Measurements from ENCODE around the gene PAN3.
A peak's percentile ranks its signal among the peaks of the same experiment; 100 is the strongest.
"Not testable (repeated sequence)": the region's sequence is repeated elsewhere in the genome, so short reads cannot be mapped to it uniquely, and the experiment has no call there.

Gene PAN3

GRCh38 chr13:28138012-28138755 is at the start of gene PAN3:
TSS of gene PAN3 (plus strand) at chr13:28138545. CDS start at chr13:28138658, 113 bp downstream.
- DNase-seq: peak; percentile 58

GRCh38 chr13:28089065-28089464 is 49.3 kb upstream of the PAN3 start:
- no peak for DNase-seq

- no peak for DNase-seq
These were observed 45.9 kb upstream of the PAN3 start for GRCh38 chr13:28092431-28092830.

GRCh38 chr13:28093881-28094280 is 44.5 kb upstream of the PAN3 start:
- no peak for DNase-seq

- no peak for DNase-seq
These were observed 44.0 kb upstream of the PAN3 start for GRCh38 chr13:28094306-28094705.

GRCh38 chr13:28097503-28097902 is 40.8 kb upstream of the PAN3 start:
- no peak for DNase-seq

- no peak for DNase-seq
These were observed 38.8 kb upstream of the PAN3 start for GRCh38 chr13:28099396-28100149.

GRCh38 chr13:28100150-28101121 is 37.9 kb upstream of the PAN3 start, which contains the start of gene FLT3:
TSS of gene FLT3 (minus strand) at chr13:28100576. CDS start at chr13:28100510, 66 bp downstream.
- no peak for DNase-seq

GRCh38 chr13:28101886-28102285 is 36.5 kb upstream of the PAN3 start:
- not testable (repeated sequence) for DNase-seq

- DNase-seq: no peak
These were observed 31.4 kb upstream of the PAN3 start for GRCh38 chr13:28106976-28107375.

GRCh38 chr13:28110414-28110813 is 27.9 kb upstream of the PAN3 start:
- no peak for DNase-seq

GRCh38 chr13:28116736-28117135 is 21.6 kb upstream of the PAN3 start:
- no peak for DNase-seq

GRCh38 chr13:28117689-28118377 is 20.5 kb upstream of the PAN3 start:
- no peak for DNase-seq

GRCh38 chr13:28120317-28120716 is 18.0 kb upstream of the PAN3 start:
- DNase-seq: no peak

- DNase-seq: no peak
These were observed 17.1 kb upstream of the PAN3 start for GRCh38 chr13:28121224-28121623.

GRCh38 chr13:28128030-28128429 is 10.3 kb upstream of the PAN3 start:
- peak; percentile 86 for DNase-seq

GRCh38 chr13:28128926-28129325 is 9.4 kb upstream of the PAN3 start:
- no peak for DNase-seq

GRCh38 chr13:28129911-28130693 is 8.2 kb upstream of the PAN3 start:
- DNase-seq: no peak

GRCh38 chr13:28131646-28132045 is 6.7 kb upstream of the PAN3 start:
- no peak for DNase-seq

GRCh38 chr13:28136916-28137315 is 1.4 kb upstream of the PAN3 start:
- no peak for DNase-seq

- peak; percentile 36 for DNase-seq
These were observed 749 bp upstream of the PAN3 start for GRCh38 chr13:28137596-28137995.

All from NCI-H1694 treated with DMSO at 0.1 percent for 48 hours (cell line).